ENCODE data around the gene PCSK5.
A peak's percentile ranks its signal among the peaks of the same experiment; 100 is the strongest.

PCSK5 gene

DNA sequence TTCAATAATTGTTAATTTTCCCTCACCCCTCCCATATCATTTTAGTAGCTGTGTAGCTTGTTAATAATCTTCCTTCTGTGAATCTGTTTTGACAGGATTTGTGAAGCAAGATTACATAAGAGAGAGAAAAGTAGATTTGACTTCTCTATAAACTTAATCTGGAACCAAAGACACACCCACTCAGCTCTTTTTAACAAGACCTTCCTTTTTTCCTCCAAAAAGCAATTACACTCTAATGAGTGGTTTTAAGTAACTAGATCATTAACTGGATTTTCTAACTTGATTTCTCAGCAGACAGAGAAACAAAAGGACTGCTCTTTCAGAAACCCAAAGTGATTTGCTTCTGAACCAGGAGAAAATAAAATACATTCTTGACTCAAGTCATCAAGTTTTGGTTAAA, 481.9 kb downstream of the PCSK5 start:
- Mint-ChIP-seq H3K36me3 (no peaks in the 10 kb centered on the region), H3K27ac (no peak overlapping the region), H3K9me3 (no peaks in the 10 kb centered on the region), H3K4me1 (no peaks in the 10 kb centered on the region), H3K27me3 (no peaks in the 10 kb centered on the region), H3K4me3 (no peak overlapping the region)
- no peak for DNase-seq
- CTCF ChIA-PET, result no interaction called here

DNA sequence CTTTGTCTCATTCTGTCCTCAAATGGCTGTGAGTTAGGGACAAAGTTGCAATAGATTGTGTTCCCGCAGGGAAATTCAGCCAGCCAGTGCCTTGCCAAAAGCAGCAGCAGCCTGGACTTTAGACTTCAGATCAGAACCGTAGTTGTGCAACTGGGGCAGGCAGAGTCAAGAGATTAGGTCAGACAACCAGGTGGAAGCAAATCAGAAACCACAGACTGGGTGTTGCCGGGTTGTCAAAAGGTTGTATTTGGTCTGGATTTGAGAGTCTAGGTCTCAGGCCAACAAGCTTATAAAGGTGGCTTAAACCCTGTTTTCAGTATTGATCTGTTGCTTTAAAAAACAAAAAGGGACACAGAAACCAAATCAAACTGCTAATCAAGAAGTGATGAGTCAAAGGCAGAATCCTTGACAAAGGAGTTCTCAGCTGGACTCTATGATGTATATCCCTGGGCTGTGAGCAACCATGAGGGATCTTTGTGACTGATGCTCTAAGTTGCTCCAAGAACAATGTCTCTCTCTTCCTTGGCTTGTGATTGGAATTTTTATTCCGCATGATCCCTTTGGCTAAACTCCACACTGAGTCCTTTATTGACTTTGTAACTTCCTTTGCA, 482.8 kb downstream of the PCSK5 start:
- H3K27me3 Mint-ChIP-seq, result no peaks in the 10 kb centered on the region

DNA sequence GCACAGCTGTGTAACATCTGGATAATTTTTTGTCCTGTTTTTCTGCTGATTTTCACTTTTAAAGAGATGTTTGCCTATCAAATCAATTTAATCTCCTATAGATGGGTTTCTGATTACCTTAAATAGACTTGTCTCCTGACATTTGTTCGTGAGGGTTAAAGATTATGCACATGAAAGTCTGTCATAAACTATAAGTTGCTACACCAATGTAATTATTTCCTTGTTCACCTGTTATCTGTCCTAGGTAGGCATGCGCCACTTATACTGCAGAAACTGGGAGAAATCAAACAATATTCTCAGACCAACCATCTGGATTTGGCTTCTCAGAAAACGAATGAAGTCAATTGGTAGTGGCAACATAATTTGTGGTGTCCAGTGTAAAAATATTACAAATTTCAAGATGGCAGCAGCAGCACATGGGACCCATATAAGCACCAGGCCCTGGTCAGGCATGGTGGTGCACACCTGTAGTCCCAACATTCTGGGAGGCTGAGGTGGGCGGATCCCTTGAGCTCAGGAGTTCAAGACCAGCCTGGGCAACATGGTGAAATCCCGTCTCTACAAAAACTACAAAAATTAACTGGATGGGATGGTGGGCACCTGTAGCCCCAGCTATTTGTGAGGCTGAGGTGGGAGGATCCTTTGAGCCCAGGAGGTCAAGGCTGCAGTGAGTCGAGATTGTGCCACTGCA, 483.5 kb downstream of the PCSK5 start:
- Mint-ChIP-seq H3K27ac (no peak overlapping the region), H3K27me3 (no peaks in the 10 kb centered on the region), H3K4me1 (no peaks in the 10 kb centered on the region), H3K4me3 (no peak overlapping the region), H3K36me3 (no peaks in the 10 kb centered on the region), H3K9me3 (no peaks in the 10 kb centered on the region)
- CTCF ChIA-PET, result no interaction called here
- DNase-seq, result no peak

More for the DNA sequence above, 482.8 kb downstream of the PCSK5 start:
- Mint-ChIP-seq H3K4me3 (no peak overlapping the region), H3K9me3 (no peaks in the 10 kb centered on the region), H3K36me3 (no peaks in the 10 kb centered on the region), H3K4me1 (no peaks in the 10 kb centered on the region), H3K27ac (no peak overlapping the region)
- CTCF ChIA-PET, result no interaction called here
- no peak for DNase-seq

DNA sequence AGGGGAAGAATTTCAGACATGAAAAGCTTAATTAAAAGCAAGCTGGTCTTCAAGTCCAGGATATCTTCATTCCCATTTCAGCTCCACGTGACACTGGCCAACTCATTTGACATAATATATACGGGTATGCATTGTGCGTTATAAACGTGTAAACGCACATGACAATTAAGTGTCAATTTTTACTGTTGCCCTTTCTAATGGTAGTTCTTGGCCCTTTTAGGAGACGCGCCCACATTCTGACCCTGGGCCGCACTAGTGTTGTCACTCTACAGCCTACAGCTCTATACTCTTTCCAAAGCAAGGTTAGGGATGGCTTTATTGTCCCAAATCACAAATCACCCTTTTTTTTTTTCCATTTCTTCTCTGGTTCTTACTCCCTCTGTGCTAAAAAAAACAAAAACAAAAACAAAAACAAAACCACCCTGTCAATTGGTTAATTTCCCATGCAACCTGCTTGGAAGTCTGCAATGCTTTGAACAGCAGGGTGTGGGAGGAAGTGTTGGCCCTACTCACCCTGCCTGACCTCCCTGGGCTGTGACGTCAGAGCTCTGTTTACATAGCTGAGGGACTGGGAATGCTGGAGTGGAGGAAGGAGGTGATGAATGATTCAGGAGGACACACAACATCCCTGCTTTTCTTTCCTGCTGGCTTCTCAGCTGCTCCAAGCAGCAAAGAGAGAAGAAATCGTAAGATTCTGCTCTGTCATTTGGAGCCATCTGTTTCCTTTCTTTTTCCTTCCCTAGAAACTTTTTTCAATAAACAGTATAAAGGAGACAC, 484.5 kb downstream of the PCSK5 start:
- no peaks in the 10 kb centered on the region for H3K4me1 Mint-ChIP-seq
- no peak overlapping the region for H3K27ac Mint-ChIP-seq
- CTCF ChIA-PET, result no interaction called here
- H3K36me3 Mint-ChIP-seq, result no peaks in the 10 kb centered on the region
- no peak overlapping the region for H3K4me3 Mint-ChIP-seq
- H3K9me3 Mint-ChIP-seq, result no peaks in the 10 kb centered on the region
- no peak for DNase-seq
- H3K27me3 Mint-ChIP-seq, result no peaks in the 10 kb centered on the region

DNA sequence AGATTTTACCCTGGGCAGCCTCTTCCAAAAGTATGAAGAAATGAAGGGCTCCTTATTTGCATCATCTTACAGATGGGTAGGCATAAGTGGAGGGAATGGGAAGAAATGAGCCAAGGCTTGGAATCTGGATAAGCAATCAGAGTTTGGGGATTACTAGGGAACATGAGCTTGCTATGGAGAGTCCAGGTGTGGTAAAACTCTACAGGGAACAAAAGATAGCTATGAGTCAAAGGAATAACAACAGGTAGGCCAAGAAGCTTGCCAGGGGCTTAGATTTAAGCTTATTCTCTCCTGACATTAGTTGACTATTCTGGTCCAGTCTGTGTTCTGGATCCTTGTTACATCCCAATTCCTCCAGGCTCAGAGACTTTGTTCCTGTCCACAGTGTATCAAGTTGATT, 487.3 kb downstream of the PCSK5 start:
- CTCF ChIA-PET, result interaction anchor here (1.1 kb wide), 1 partner anchor 15 kb away, joined by 5 read pairs; no protein-coding TSS in a partner anchor
- Mint-ChIP-seq H3K27ac (no peak overlapping the region), H3K36me3 (peaks cover 2% of the 10 kb centered on the region), H3K27me3 (no peaks in the 10 kb centered on the region), H3K4me3 (no peak overlapping the region), H3K4me1 (no peaks in the 10 kb centered on the region), H3K9me3 (no peaks in the 10 kb centered on the region)
- no peak for DNase-seq

DNA sequence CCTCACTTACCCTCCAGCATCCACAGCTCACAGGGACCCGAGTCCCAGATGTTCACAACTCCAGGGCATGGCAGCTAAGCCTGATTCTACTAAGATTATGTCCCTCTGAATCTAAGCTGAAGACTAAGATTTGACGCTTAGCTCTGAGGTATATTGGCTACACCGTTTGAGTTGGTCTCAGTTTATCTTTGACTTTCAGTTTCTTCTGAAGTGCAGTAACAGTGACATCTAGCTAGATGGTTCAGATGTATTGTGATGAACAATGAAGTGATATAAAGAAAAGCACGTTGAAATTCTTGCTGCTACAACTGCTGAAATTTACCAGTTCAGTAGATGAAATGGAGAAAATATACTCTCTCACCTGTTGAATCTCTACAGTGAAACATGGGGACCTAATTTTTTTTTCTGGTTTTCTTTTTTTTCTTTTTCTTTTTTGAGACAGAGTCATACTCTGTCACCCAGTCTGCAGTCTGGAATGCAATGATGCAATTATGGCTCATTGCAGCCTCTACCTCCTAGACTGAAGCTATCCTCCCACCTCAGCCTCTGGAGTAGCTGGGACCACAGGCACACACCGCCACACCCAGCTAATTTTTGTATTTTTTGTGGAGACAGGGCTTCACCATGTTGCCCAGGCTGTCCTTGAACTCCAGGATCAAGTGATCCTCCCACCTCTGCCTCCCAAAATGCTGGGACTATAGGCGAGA, 488.0 kb downstream of the PCSK5 start:
- no peak overlapping the region for H3K27ac Mint-ChIP-seq
- H3K4me3 Mint-ChIP-seq, result no peak overlapping the region
- no peak for DNase-seq
- H3K9me3 Mint-ChIP-seq, result no peaks in the 10 kb centered on the region
- H3K27me3 Mint-ChIP-seq, result no peaks in the 10 kb centered on the region
- H3K4me1 Mint-ChIP-seq, result no peaks in the 10 kb centered on the region
- peaks cover 4% of the 10 kb centered on the region for H3K36me3 Mint-ChIP-seq
- CTCF ChIA-PET, result interaction anchor here (1.1 kb wide), 1 partner anchor 15 kb away, joined by 5 read pairs; no protein-coding TSS in a partner anchor

DNA sequence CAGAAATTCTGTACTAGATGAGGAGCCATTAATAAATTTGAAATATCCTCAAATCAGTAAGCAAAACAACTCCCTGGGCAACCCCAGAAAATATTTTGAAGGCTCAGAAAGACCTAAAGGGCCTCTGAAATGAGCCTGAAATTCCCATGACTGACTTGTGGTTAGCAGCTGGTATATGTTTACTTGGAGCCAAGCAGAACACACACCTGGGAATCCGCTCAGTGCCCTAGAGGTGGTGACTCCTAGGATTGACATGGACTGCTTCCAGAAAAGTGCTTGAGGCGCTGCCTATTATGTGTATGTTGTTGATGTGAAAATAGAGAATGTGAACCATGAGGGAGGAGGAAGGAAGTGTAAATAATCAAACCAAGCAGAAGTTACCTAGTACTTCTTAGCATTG, 489.0 kb downstream of the PCSK5 start:
- H3K4me3 Mint-ChIP-seq, result no peak overlapping the region
- no peaks in the 10 kb centered on the region for H3K27me3 Mint-ChIP-seq
- CTCF ChIA-PET, result no interaction called here
- H3K36me3 Mint-ChIP-seq, result peaks cover 5% of the 10 kb centered on the region
- no peak for DNase-seq
- H3K4me1 Mint-ChIP-seq, result no peaks in the 10 kb centered on the region
- H3K9me3 Mint-ChIP-seq, result no peaks in the 10 kb centered on the region
- H3K27ac Mint-ChIP-seq, result no peak overlapping the region

DNA sequence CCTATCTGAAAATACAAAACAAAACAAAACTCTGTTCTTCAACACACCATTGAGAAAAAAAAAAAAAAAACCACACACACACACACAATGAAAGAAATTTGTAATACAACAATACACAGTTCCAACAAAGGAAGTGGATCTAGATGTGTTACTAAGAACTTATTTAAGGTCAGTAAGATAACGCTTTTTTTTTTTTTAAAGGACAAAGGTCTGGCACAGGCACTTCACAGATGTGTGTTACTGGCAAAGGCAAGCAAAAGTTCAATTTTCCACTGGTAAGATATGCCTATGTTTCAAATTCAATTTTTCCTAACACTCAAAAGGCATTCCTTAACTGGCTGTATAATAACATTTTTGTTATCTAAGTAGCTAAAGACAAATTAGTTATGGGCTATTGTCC, 500.2 kb downstream of the PCSK5 start:
- Mint-ChIP-seq H3K27me3 (no peaks in the 10 kb centered on the region), H3K4me3 (no peak overlapping the region), H3K27ac (no peak overlapping the region), H3K36me3 (peaks cover 31% of the 10 kb centered on the region), H3K4me1 (peaks cover 38% of the 10 kb centered on the region), H3K9me3 (peaks cover 2% of the 10 kb centered on the region)
- no peak for DNase-seq
- CTCF ChIA-PET, result no interaction called here

DNA sequence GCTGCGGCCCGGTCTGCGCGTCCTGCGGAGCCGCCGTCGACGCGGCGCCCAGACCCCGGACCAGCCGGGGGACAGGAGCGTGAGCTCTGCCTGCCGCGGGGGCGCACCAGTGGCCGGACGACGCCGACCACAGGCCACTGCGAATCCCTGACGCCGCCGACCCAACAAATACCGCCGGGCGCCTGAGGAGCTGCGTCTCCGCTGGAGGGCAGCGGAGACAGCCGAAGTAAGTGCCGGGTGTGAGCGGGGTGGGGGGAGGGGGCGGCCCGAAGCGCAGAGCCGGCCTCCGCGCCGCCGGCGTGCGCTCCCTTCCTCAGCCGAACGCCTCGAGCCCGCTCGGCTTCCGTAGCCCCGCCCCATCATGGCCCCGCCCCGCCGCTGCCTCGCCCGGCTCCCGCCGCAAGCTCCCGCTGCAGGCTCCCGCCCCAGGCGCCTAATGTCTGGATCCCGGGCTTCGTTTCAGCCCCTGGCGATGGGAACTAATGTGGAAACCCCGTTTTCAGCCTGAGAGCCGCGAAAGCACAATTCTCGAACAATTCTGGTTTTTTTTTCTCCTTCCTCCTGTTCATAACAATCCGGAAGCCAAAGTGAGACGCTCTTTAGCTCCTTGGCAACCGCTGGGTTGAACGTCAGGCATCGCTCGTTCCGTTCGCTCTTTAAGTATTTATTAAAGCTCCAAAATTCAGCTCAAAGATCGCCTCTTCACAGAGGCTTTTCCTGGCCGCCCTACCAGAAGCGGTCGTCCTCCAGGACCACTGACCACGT, 503.9 kb downstream of the PCSK5 start, which contains the start of gene RFK:
Gene RFK, minus strand, starts transcription at position 232 of the 765 bp plus-strand sequence. CDS start 255 bp downstream, outside the sequence.
- CTCF ChIA-PET, result interaction anchor here (0.6 to 2.6 kb wide), 15 partner anchors 11 to 1225 kb away, joined by 3 to 14 read pairs (median 4); partner anchors contain the start of gene GCNT1
- H3K4me1 Mint-ChIP-seq, result peaks cover 35% of the 10 kb centered on the region
- H3K4me3 Mint-ChIP-seq, result peak within 1 kb of the TSS; percentile 83
- peaks cover 2% of the 10 kb centered on the region for H3K9me3 Mint-ChIP-seq
- DNase-seq, result peak; percentile 95
- H3K36me3 Mint-ChIP-seq, result peaks cover 17% of the 10 kb centered on the region
- H3K27me3 Mint-ChIP-seq, result no peaks in the 10 kb centered on the region
- peak within 1 kb of the TSS; percentile 98 for H3K27ac Mint-ChIP-seq

DNA sequence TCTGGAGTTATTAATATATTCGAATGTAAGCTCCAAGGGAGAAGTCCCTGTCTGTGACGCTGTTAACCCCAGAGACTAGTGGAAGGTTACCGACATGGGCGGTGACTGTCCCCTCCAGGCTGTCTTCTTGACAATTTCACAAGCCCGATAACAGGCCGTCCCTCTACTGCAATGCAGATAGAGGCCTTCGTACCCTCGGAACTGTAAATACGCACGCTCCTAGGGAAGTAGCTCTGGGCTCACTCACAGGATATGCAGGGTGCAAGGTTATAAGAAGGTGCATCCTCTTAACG, 504.4 kb downstream of the PCSK5 start:
- H3K9me3 Mint-ChIP-seq, result peaks cover 2% of the 10 kb centered on the region
- no peaks in the 10 kb centered on the region for H3K27me3 Mint-ChIP-seq
- peak overlapping the region; percentile 98 for H3K27ac Mint-ChIP-seq
- H3K4me1 Mint-ChIP-seq, result peaks cover 37% of the 10 kb centered on the region
- H3K4me3 Mint-ChIP-seq, result peak overlapping the region; percentile 83
- DNase-seq, result peak; percentile 64
- H3K36me3 Mint-ChIP-seq, result peaks cover 15% of the 10 kb centered on the region
- CTCF ChIA-PET, result interaction anchor here (0.6 to 2.6 kb wide), 12 partner anchors 10 to 1225 kb away, joined by 3 to 14 read pairs (median 4); partner anchors contain the start of gene GCNT1

DNA sequence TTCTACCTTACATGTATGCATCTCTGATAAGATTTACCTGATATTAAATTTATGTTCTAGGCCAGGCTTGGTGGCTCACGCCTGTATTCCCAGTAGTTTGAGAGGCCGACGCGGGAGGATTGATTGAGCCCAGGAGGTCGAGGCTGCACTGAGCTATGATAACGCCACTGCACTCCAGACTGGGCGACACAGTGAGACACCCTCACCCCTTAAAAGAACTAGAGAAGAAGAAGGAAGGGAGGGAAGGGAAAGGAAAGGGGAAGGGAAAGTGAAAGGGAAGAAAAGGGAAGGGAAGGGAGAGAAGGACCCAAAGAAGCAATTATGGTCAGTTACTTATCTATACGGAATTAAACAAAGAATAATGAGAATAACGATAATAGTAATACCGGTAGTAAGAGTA, 504.9 kb downstream of the PCSK5 start:
- H3K9me3 Mint-ChIP-seq, result peaks cover 2% of the 10 kb centered on the region
- DNase-seq, result no peak

DNA sequence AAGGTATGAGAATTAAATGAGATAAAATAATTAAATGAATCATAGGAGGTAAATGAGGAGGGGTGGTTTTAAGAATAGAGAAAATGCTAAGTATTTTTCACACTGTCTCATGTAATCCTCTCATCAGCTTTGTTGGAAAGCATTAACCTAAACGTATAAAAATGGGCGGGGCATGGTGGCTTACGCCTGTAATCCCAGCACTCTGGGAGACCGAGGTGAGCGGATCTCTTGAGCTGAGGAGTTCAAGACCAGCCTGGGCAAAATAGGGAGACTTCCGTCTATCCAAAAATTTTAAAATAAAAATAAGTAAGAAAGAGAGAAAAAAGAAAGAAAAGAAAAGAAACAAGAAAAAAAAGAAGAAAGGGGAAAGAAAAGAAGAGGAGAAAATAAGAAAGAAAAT, 505.7 kb downstream of the PCSK5 start:
- Mint-ChIP-seq H3K27me3 (no peaks in the 10 kb centered on the region), H3K4me1 (peaks cover 40% of the 10 kb centered on the region), H3K36me3 (peaks cover 15% of the 10 kb centered on the region), H3K4me3 (no peak overlapping the region), H3K27ac (no peak overlapping the region), H3K9me3 (peaks cover 2% of the 10 kb centered on the region)
- no peak for DNase-seq
- CTCF ChIA-PET, result no interaction called here

More for the DNA sequence above, 504.9 kb downstream of the PCSK5 start:
- peaks cover 41% of the 10 kb centered on the region for H3K4me1 Mint-ChIP-seq
- no peaks in the 10 kb centered on the region for H3K27me3 Mint-ChIP-seq
- H3K27ac Mint-ChIP-seq, result peak overlapping the region; percentile 76
- peak overlapping the region; percentile 53 for H3K4me3 Mint-ChIP-seq
- CTCF ChIA-PET, result interaction anchor here (1.7 to 2.6 kb wide), 3 partner anchors 10 to 306 kb away, joined by 4 to 14 read pairs (median 13); no protein-coding TSS in a partner anchor
- H3K36me3 Mint-ChIP-seq, result peaks cover 17% of the 10 kb centered on the region

DNA sequence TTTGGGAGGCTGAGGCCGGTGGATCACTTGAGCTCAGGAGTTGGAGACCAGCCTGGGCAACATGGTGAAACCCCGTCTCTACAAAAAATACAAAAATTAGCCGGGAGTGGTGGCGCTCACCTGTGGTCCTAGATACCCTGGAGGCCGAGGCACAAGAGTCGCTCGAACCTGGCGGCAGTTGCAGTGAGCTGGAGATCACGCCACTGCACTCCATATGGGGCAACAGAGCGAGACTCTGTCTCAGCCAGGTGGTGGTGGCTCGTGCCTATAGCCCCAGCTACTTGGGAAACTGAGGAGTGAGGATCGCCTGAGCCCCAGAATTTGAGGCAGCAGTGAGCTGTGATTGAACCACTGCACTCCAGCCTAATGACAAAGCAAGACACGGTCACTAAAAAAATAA, 506.1 kb downstream of the PCSK5 start:
- Mint-ChIP-seq H3K27me3 (no peaks in the 10 kb centered on the region), H3K4me3 (no peak overlapping the region), H3K4me1 (peaks cover 43% of the 10 kb centered on the region), H3K36me3 (peaks cover 13% of the 10 kb centered on the region), H3K27ac (no peak overlapping the region), H3K9me3 (peaks cover 2% of the 10 kb centered on the region)
- CTCF ChIA-PET, result no interaction called here
- DNase-seq, result no peak
